Measurements from ENCODE around the gene AEBP1. TPM values are rescaled to one million over a fixed set of nuclear protein-coding genes. Genes with fewer than 3 reads are reported as not detected.
A peak's percentile ranks its signal among the peaks of the same experiment; 100 is the strongest.

AEBP1 gene
- total RNA-seq, 1 donor from 2014 or later: 94.3 TPM

DNA sequence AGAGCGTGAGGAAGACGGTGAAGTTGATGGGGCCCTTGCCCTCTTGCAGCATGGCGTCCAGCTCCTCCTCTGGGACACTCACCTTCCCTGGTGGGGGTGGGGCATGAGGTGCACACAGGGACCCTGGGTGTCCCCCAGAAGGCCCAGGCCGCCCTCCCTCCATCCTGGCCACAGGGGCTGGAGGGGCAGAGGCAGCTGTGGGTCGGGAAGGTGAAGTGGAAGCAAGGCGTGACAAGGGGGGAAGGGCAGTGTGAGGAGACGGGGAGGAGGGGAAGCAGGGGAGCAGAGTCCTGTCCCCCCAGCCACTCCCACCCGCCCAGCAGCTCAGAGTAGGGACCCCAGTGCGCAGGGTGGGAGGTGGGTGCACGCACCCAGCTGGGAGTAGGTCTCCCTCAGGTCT, 36.2 kb downstream of the AEBP1 start:
- TF ChIP-seq, protein P1, sequence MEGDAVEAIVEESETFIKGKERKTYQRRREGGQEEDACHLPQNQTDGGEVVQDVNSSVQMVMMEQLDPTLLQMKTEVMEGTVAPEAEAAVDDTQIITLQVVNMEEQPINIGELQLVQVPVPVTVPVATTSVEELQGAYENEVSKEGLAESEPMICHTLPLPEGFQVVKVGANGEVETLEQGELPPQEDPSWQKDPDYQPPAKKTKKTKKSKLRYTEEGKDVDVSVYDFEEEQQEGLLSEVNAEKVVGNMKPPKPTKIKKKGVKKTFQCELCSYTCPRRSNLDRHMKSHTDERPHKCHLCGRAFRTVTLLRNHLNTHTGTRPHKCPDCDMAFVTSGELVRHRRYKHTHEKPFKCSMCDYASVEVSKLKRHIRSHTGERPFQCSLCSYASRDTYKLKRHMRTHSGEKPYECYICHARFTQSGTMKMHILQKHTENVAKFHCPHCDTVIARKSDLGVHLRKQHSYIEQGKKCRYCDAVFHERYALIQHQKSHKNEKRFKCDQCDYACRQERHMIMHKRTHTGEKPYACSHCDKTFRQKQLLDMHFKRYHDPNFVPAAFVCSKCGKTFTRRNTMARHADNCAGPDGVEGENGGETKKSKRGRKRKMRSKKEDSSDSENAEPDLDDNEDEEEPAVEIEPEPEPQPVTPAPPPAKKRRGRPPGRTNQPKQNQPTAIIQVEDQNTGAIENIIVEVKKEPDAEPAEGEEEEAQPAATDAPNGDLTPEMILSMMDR (IDR thresholded peaks at IDR 0.05; ENCODE audit: unreplicated experiment): no peak
- Mint-ChIP-seq H3K36me3 (no peaks in the 10 kb centered on the region), H3K4me3 (no peak overlapping the region), H3K27me3 (ENCODE audit: low read depth) (peaks cover 19% of the 10 kb centered on the region), H3K27ac (no peak overlapping the region), H3K4me1 (peaks cover 6% of the 10 kb centered on the region), H3K9me3 (no peaks in the 10 kb centered on the region)
- no peak for DNase-seq (ENCODE audit: low spot score in 2 of 2, unreplicated experiment in 2 of 2)

- Mint-ChIP-seq H3K27me3 (ENCODE audit: low read depth) (peaks cover 26% of the 10 kb centered on the region), H3K36me3 (no peaks in the 10 kb centered on the region), H3K4me3 (no peak within 1 kb of the TSS), H3K27ac (peak within 1 kb of the TSS; percentile 56), H3K4me1 (peaks cover 9% of the 10 kb centered on the region), H3K9me3 (no peaks in the 10 kb centered on the region)
- DNase-seq (ENCODE audit: low spot score in 2 of 2, unreplicated experiment in 2 of 2): no peak
- TF ChIP-seq, protein P1 (IDR thresholded peaks at IDR 0.05; ENCODE audit: unreplicated experiment): no peak
Observed at GRCh38 chr7:44141221-44141850, 37.2 kb downstream of the AEBP1 start, which contains the start of gene MYL7. MYL7 (minus strand) TSS chr7:44141332; CDS start chr7:44141305, 27 bp downstream.

GRCh38 chr7:44142028-44142427, 37.9 kb downstream of the AEBP1 start:
- no peak overlapping the region for H3K4me3 Mint-ChIP-seq
- no peak overlapping the region for H3K27ac Mint-ChIP-seq
- TF ChIP-seq, protein P1 (IDR thresholded peaks at IDR 0.05; ENCODE audit: unreplicated experiment): no peak
- H3K4me1 Mint-ChIP-seq: peaks cover 16% of the 10 kb centered on the region
- no peaks in the 10 kb centered on the region for H3K9me3 Mint-ChIP-seq
- no peaks in the 10 kb centered on the region for H3K36me3 Mint-ChIP-seq
- no peak for DNase-seq (ENCODE audit: low spot score in 2 of 2, unreplicated experiment in 2 of 2)
- H3K27me3 Mint-ChIP-seq (ENCODE audit: low read depth): peaks cover 31% of the 10 kb centered on the region

DNA sequence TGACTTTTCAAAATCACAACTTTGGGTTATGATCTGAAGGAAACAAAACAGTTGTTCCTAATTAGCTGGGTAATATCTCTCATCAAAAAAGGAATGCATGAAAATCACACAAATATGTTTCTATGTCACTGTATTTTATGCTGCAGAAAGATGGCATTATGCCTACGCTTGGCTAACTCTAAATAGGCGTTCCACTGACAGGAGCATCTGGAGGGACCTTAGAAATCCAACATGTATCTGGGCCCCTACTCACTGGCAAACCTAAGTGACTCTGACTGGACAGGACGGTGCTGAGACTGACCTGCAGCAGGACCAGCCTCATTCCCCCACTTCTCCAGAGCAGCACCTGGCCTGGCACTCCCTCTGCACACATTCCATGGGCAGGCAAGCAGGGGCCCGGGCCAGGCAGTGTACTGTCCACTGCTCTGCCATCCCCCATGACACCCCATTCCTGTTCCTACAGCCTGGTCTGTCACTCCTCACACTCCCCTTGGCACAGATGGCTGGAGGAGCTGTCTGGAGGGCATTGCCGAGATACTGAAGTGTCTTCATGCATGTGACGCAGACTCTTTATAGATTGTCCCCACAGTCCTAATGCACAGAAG, 39.6 kb downstream of the AEBP1 start:
- Mint-ChIP-seq H3K36me3 (no peaks in the 10 kb centered on the region), H3K27me3 (ENCODE audit: low read depth) (peaks cover 32% of the 10 kb centered on the region), H3K9me3 (no peaks in the 10 kb centered on the region), H3K4me1 (peaks cover 19% of the 10 kb centered on the region), H3K4me3 (no peak overlapping the region), H3K27ac (no peak overlapping the region)
- TF ChIP-seq, protein P1 (IDR thresholded peaks at IDR 0.05; ENCODE audit: unreplicated experiment): no peak
- DNase-seq (ENCODE audit: low spot score in 2 of 2, unreplicated experiment in 2 of 2): no peak

- Mint-ChIP-seq H3K27ac (no peak overlapping the region), H3K4me1 (peaks cover 21% of the 10 kb centered on the region), H3K9me3 (no peaks in the 10 kb centered on the region), H3K36me3 (no peaks in the 10 kb centered on the region), H3K4me3 (no peak overlapping the region), H3K27me3 (ENCODE audit: low read depth) (peaks cover 34% of the 10 kb centered on the region)
- TF ChIP-seq, protein P1 (IDR thresholded peaks at IDR 0.05; ENCODE audit: unreplicated experiment): no peak
- DNase-seq (ENCODE audit: low spot score in 2 of 2, unreplicated experiment in 2 of 2): no peak
Observed at GRCh38 chr7:44144426-44144967, 40.4 kb downstream of the AEBP1 start.

All from mesothelial cell of epicardium (in vitro differentiated cells).